ENCODE measurements around the gene NFKB2. TPM values are rescaled to one million over a fixed set of nuclear protein-coding genes. Genes with fewer than 3 reads are reported as not detected.

NFKB2 gene
- total and polyA plus RNA-seq, 3 donors from 2014 or later, result 18.4 to 42.7 (median 25.2) TPM

DNA sequence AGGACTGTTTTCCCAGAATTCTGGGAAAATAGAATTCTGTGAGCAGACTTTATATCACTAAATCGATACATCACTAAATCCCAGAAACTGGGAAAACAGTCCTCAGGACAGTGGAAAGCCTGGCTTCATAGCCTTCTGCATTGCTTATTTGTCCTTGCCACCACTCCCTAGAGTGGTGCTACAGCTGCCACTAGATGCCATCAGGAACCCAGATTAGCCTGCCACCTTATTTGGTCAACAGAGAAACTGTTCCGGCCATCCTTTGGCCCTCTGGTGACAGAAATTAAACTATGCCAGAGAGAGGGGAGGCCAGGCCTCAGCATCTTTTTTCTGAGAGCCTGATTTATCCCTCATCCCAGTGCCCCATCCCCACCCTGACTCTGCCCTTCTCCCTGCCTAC lies 19.6 kb upstream of the NFKB2 start:
- Histone ChIP-seq H3K36me3 (ENCODE audit: low read depth, missing control alignments) (peaks cover 2% of the 10 kb centered on the region), H3K4me3 (no peak overlapping the region), H3K27ac (no peak overlapping the region), H3K4me1 (no peaks in the 10 kb centered on the region), H3K9me3 (no peaks in the 10 kb centered on the region), H3K27me3 (no peaks in the 10 kb centered on the region)
- no peak for DNase-seq
- 84 to 88% methylated on average over 2 of the region's 2 CpGs for WGBS, 2 donors
- TF ChIP-seq POLR2A (IDR thresholded peaks at IDR 0.05), result no peak
- TF ChIP-seq, protein P1, sequence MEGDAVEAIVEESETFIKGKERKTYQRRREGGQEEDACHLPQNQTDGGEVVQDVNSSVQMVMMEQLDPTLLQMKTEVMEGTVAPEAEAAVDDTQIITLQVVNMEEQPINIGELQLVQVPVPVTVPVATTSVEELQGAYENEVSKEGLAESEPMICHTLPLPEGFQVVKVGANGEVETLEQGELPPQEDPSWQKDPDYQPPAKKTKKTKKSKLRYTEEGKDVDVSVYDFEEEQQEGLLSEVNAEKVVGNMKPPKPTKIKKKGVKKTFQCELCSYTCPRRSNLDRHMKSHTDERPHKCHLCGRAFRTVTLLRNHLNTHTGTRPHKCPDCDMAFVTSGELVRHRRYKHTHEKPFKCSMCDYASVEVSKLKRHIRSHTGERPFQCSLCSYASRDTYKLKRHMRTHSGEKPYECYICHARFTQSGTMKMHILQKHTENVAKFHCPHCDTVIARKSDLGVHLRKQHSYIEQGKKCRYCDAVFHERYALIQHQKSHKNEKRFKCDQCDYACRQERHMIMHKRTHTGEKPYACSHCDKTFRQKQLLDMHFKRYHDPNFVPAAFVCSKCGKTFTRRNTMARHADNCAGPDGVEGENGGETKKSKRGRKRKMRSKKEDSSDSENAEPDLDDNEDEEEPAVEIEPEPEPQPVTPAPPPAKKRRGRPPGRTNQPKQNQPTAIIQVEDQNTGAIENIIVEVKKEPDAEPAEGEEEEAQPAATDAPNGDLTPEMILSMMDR (IDR thresholded peaks at IDR 0.05), result no peak
- intact Hi-C loops (cut with DNase I; ENCODE audit: low total_unique reads), result no loop called here

DNA sequence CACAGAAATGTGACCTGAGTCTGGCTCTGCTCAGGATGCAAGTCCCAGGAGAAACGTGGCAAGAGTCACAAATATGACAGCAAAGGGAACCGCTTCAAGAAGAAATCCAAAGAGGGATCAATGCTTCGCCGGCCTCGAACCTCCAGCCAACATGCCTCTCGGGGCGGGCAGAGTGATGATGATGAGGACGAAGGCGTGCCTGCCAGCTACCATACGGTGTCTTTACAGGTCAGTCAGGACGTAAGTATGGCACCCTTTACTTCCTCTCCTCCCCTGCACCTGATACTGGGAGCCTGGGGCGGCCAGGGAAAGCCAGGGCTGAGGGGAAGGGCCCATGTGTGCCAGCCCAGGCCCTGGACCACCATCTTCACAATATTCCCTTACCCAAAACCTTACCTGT lies 18.6 kb upstream of the NFKB2 start:
- H3K27me3 ChIP-seq, result no peaks in the 10 kb centered on the region
- H3K9me3 ChIP-seq, result no peaks in the 10 kb centered on the region
- no peak overlapping the region for H3K27ac ChIP-seq
- no peaks in the 10 kb centered on the region for H3K36me3 ChIP-seq (ENCODE audit: low read depth, missing control alignments)
- intact Hi-C loops (cut with DNase I; ENCODE audit: low total_unique reads), result no loop called here
- no peaks in the 10 kb centered on the region for H3K4me1 ChIP-seq
- H3K4me3 ChIP-seq, result no peak overlapping the region
- no peak for DNase-seq
- 91 to 92% methylated on average over 12 of the region's 12 CpGs for WGBS, 2 donors
- TF ChIP-seq, protein P1 (IDR thresholded peaks at IDR 0.05), result no peak
- no peak for TF ChIP-seq POLR2A (IDR thresholded peaks at IDR 0.05)

DNA sequence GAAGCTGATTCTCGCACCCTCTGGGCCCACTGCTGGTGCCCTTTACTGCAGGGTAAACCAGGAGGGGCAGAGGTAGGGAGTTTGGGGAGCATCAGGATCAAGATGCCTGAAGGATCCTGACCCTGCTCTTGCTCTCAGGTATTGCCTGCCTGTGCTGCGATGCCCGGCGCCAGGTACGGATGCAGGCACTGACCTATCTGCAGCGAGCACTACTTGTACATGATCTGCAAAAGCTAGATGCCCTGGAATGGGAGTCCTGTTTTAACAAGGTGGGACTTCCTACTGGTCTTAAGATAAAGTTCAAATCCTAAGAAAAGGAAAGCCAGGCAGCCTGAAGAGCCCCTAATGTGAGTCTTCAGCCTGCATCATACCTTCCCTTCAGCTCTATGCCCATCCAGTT lies 16.1 kb upstream of the NFKB2 start:
- no peak for DNase-seq
- no peaks in the 10 kb centered on the region for H3K27me3 ChIP-seq
- H3K36me3 ChIP-seq (ENCODE audit: low read depth, missing control alignments), result no peaks in the 10 kb centered on the region
- H3K9me3 ChIP-seq, result no peaks in the 10 kb centered on the region
- TF ChIP-seq, protein P1 (IDR thresholded peaks at IDR 0.05), result no peak
- no peak for TF ChIP-seq POLR2A (IDR thresholded peaks at IDR 0.05)
- intact Hi-C loops (cut with DNase I; ENCODE audit: low total_unique reads), result no loop called here
- H3K27ac ChIP-seq, result no peak overlapping the region
- 96 to 100% methylated on average over 1 to 6 of the region's 6 CpGs for WGBS, 2 donors
- H3K4me1 ChIP-seq, result no peaks in the 10 kb centered on the region
- no peak overlapping the region for H3K4me3 ChIP-seq

DNA sequence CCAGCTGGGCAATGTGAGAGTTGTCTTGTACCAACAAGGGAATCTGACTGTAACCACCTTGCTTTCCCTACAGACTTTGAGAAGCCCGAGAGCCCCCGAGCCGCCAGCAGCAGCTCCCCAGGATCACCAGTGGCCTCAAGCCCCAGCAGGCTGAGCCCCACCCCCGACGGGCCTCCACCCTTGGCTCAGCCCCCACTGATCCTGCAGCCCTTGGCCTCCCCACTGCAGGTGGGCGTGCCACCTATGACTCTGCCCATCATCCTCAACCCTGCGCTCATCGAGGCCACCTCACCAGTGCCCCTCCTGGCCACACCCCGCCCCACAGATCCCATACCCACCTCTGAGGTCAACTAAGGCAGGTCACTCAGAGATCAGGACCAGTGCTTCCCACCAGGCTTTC lies 13.5 kb upstream of the NFKB2 start:
- Histone ChIP-seq H3K4me3 (no peak overlapping the region), H3K27me3 (no peaks in the 10 kb centered on the region), H3K4me1 (no peaks in the 10 kb centered on the region), H3K9me3 (no peaks in the 10 kb centered on the region), H3K36me3 (ENCODE audit: low read depth, missing control alignments) (no peaks in the 10 kb centered on the region), H3K27ac (no peak overlapping the region)
- TF ChIP-seq, protein P1 (IDR thresholded peaks at IDR 0.05), result no peak
- no peak for TF ChIP-seq POLR2A (IDR thresholded peaks at IDR 0.05)
- DNase-seq, result no peak
- intact Hi-C loops (cut with DNase I; ENCODE audit: low total_unique reads), result no loop called here
- 93 to 94% methylated on average over 9 of the region's 9 CpGs for whole genome bisulfite sequencing, 2 donors

DNA sequence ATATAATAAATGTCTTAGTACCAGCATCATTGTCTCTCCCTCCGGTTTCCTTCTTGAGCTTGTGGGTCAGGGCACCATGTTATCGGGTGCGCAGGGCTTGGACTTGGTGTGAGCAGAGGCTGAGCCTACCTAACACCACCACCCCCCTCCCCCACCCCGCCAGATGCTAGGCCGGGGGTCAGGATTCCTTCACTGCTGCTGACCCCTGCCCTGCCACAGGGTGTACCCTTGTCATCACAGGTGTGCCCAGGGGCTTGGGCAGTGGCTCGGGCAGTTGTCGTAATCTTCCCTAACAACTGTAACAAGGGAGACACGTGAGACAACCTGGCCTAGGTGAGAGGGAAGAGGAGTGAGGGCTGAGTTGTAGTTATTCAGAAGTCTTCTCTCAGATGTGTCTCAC lies 12.6 kb upstream of the NFKB2 start:
- TF ChIP-seq POLR2A (IDR thresholded peaks at IDR 0.05), result no peak
- TF ChIP-seq, protein P1 (IDR thresholded peaks at IDR 0.05), result no peak
- Histone ChIP-seq H3K36me3 (ENCODE audit: low read depth, missing control alignments) (no peaks in the 10 kb centered on the region), H3K4me1 (no peaks in the 10 kb centered on the region), H3K4me3 (no peak overlapping the region), H3K9me3 (no peaks in the 10 kb centered on the region), H3K27me3 (no peaks in the 10 kb centered on the region), H3K27ac (no peak overlapping the region)
- intact Hi-C loops (cut with DNase I; ENCODE audit: low total_unique reads), result no loop called here
- WGBS, 2 donors, result 89 to 91% methylated on average over 8 of the region's 8 CpGs
- no peak for DNase-seq
